K562 (cell line): ENCODE results near the gene ADK. TPM values are rescaled to one million over a fixed set of nuclear protein-coding genes. Genes with fewer than 3 reads are reported as not detected.
A peak's percentile ranks its signal among the peaks of the same experiment; 100 is the strongest.

Source experiments
- ARHGAP35 ChIP-seq: fragments of 450-650 bp; IDR thresholded peaks from 2 replicates; pipeline ENCODE4 v1.6.1; 2018; ENCODE audit not compliant: partially characterized antibody
- CEBPG ChIP-seq, 3 experiments: fragments of 200-800 bp in 1 of 3; sonication (Bioruptor generic) in 1 of 3; sonication (generic) in 1 of 3; formaldehyde crosslinking in 1 of 3; IDR thresholded peaks in 2 of 3; conservative IDR thresholded peaks in 1 of 3; 2 replicates each; pipeline versions ENCODE4 v1.6.1 to v1.8.0; 2016 to 2022; ENCODE audit warnings: missing compliant biosample characterization in 2 of 3, missing genetic modification characterization in 2 of 3, mild to moderate bottlenecking in 1 of 3, missing genetic modification reagents in 1 of 3
- DDX20 ChIP-seq: fragments of 450-650 bp; IDR thresholded peaks from 2 replicates; pipeline ENCODE4 v1.6.1; 2016; ENCODE audit warnings: missing genetic modification characterization, low read depth, mild to moderate bottlenecking, missing compliant biosample characterization, moderate library complexity
- FUS ChIP-seq: fragments of 200-400 bp; formaldehyde crosslinking; optimal IDR thresholded peaks from 2 replicates; pipeline ENCODE3; 2017; ENCODE audit warnings: low read depth, low read length
- HMGN3 ChIP-seq: IDR thresholded peaks from 2 replicates; pipeline ENCODE4 v1.6.1; 2011; ENCODE audit warnings: borderline replicate concordance, low read depth, mild to moderate bottlenecking, mixed read lengths, low read length; ENCODE audit not compliant: insufficient read length; ENCODE audit errors: extremely low read depth
- POLR2H ChIP-seq: IDR thresholded peaks from 2 replicates; pipeline ENCODE4 v1.6.1; 2016; ENCODE audit warnings: missing genetic modification characterization, low read depth, mild to moderate bottlenecking, control low read depth, missing compliant biosample characterization, moderate library complexity
- RNF219 ChIP-seq: fragments of 250-450 bp; sonication (Bioruptor Pico); IDR thresholded peaks from 2 replicates; pipeline ENCODE4 v1.5.0; 2022; ENCODE audit warnings: mild to moderate bottlenecking
- SMAD4 ChIP-seq: fragments of 250-450 bp; sonication (Bioruptor Pico); conservative IDR thresholded peaks from 2 replicates; pipeline ENCODE4 v1.8.0; 2021; ENCODE audit warnings: inconsistent platforms, mild to moderate bottlenecking, moderate library complexity
- TCF15 ChIP-seq: fragments of 250-450 bp; sonication (Bioruptor Pico); IDR thresholded peaks from 2 replicates; pipeline ENCODE4 v1.8.0; 2022; ENCODE audit warnings: moderate library complexity, mild to moderate bottlenecking, inconsistent platforms
- TRIM24 ChIP-seq, 2 experiments: fragments of 450-650 bp; IDR thresholded peaks; 2 replicates each; pipeline ENCODE4 v1.6.1; 2016
- ZC3H4 ChIP-seq: sonication (generic); formaldehyde crosslinking; IDR thresholded peaks from 2 replicates; pipeline ENCODE4 v1.9.0; 2021; ENCODE audit warnings: missing genetic modification reagents, borderline replicate concordance
- ZNF316 ChIP-seq: fragments of 450-650 bp; IDR thresholded peaks from 2 replicates; pipeline ENCODE4 v1.6.1; 2016
- ZNF561 ChIP-seq: fragments of 450-650 bp; formaldehyde crosslinking; conservative IDR thresholded peaks from 2 replicates; pipeline ENCODE4 v1.4.0; 2020; ENCODE audit warnings: mild to moderate bottlenecking, moderate library complexity
- polyA plus RNA-seq, 8 experiments: library from polyadenylated mRNA; depleted of rRNA in 4 of 8; stranded (reverse) in 5 of 8; unstranded in 3 of 8; fragments of >200 nt; fragmentation: Nextera tagmentation in 2 of 8; fragmentation: Illumina TruSeq in 1 of 8; extraction: Ambion mirVana in 2 of 8; extraction: Trizol in 1 of 8; gene quantifications; 2 replicates each; pipeline versions ENCODE4 v1.2.1 to v1.2.3, GENCODE V29; 2011 to 2014; ENCODE audit warnings: inconsistent platforms in 1 of 8, missing spikeins in 1 of 8
- total RNA-seq, 7 experiments: library from RNA; depleted of rRNA in 6 of 7; stranded (reverse); fragments of >200 nt in 6 of 7; fragmentation: Illumina TruSeq in 2 of 7; extraction: Trizol in 2 of 7; gene quantifications; 2 replicates each; pipeline versions ENCODE4 v1.2.1 to v1.2.3, GENCODE V29; 2011 to 2021; ENCODE audit warnings: low replicate concordance in 1 of 7
- TF ChIP-seq, protein P1 (sequence below): fragments of 250-450 bp; sonication (Bioruptor Pico); IDR thresholded peaks from 2 replicates; pipeline ENCODE4 v1.4.0; 2020
- TF ChIP-seq, protein P2 (sequence below), 2 experiments: IDR thresholded peaks; 2 replicates each; pipeline ENCODE4 v1.6.1; 2012; ENCODE audit warnings: improper control_type of control experiment in 2 of 2, low read depth in 2 of 2, low read length in 2 of 2, borderline replicate concordance in 1 of 2

Gene ADK
- total and polyA plus RNA-seq, 9 of the 15 experiments (the other 6 are each of a cell fraction or from before 2014, with no cell fraction given): 54.2 to 97.8 (median 73.6) TPM

GRCh38 chr10:74150204-74150989 is 624 bp upstream of the ADK start, which contains the start of gene AP3M1 (continued):
- TF ChIP-seq, protein P1, sequence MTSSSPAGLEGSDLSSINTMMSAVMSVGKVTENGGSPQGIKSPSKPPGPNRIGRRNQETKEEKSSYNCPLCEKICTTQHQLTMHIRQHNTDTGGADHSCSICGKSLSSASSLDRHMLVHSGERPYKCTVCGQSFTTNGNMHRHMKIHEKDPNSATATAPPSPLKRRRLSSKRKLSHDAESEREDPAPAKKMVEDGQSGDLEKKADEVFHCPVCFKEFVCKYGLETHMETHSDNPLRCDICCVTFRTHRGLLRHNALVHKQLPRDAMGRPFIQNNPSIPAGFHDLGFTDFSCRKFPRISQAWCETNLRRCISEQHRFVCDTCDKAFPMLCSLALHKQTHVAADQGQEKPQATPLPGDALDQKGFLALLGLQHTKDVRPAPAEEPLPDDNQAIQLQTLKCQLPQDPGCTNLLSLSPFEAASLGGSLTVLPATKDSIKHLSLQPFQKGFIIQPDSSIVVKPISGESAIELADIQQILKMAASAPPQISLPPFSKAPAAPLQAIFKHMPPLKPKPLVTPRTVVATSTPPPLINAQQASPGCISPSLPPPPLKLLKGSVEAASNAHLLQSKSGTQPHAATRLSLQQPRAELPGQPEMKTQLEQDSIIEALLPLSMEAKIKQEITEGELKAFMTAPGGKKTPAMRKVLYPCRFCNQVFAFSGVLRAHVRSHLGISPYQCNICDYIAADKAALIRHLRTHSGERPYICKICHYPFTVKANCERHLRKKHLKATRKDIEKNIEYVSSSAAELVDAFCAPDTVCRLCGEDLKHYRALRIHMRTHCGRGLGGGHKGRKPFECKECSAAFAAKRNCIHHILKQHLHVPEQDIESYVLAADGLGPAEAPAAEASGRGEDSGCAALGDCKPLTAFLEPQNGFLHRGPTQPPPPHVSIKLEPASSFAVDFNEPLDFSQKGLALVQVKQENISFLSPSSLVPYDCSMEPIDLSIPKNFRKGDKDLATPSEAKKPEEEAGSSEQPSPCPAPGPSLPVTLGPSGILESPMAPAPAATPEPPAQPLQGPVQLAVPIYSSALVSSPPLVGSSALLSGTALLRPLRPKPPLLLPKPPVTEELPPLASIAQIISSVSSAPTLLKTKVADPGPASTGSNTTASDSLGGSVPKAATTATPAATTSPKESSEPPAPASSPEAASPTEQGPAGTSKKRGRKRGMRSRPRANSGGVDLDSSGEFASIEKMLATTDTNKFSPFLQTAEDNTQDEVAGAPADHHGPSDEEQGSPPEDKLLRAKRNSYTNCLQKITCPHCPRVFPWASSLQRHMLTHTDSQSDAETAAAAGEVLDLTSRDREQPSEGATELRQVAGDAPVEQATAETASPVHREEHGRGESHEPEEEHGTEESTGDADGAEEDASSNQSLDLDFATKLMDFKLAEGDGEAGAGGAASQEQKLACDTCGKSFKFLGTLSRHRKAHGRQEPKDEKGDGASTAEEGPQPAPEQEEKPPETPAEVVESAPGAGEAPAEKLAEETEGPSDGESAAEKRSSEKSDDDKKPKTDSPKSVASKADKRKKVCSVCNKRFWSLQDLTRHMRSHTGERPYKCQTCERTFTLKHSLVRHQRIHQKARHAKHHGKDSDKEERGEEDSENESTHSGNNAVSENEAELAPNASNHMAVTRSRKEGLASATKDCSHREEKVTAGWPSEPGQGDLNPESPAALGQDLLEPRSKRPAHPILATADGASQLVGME: 0 out of 2 replicates have a peak, but pooled peaks have one; percentile 14
- no peak for TF ChIP-seq TCF15
- no peak for TF ChIP-seq RNF219 (CRISPR knock-in tag)
- TF ChIP-seq, protein P2, sequence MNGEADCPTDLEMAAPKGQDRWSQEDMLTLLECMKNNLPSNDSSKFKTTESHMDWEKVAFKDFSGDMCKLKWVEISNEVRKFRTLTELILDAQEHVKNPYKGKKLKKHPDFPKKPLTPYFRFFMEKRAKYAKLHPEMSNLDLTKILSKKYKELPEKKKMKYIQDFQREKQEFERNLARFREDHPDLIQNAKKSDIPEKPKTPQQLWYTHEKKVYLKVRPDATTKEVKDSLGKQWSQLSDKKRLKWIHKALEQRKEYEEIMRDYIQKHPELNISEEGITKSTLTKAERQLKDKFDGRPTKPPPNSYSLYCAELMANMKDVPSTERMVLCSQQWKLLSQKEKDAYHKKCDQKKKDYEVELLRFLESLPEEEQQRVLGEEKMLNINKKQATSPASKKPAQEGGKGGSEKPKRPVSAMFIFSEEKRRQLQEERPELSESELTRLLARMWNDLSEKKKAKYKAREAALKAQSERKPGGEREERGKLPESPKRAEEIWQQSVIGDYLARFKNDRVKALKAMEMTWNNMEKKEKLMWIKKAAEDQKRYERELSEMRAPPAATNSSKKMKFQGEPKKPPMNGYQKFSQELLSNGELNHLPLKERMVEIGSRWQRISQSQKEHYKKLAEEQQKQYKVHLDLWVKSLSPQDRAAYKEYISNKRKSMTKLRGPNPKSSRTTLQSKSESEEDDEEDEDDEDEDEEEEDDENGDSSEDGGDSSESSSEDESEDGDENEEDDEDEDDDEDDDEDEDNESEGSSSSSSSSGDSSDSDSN (IDR thresholded peaks at IDR 0.05; ENCODE audit: borderline replicate concordance in 1 of 2, low read depth in 2 of 2, low read length in 2 of 2): peak in 1 of 2 experiments; percentile 71; a peak in 2 of 4 replicates
- no peak for TF ChIP-seq CEBPG (CRISPR knock-in tag; IDR thresholded peaks at IDR 0.05)
- TF ChIP-seq CEBPG (tag; conservative IDR thresholded peaks at IDR 0.05 in 1 of 2, IDR thresholded peaks at IDR 0.05 in 1 of 2): no peak
- TF ChIP-seq SMAD4: peak; percentile 29; the same call in 1 of the 2 replicates
- no peak for TF ChIP-seq TRIM24 (IDR thresholded peaks at IDR 0.05)
- no peak for TF ChIP-seq DDX20 (tag)
- no peak for TF ChIP-seq FUS
- peak; percentile 42 for TF ChIP-seq ARHGAP35
- TF ChIP-seq HMGN3: no peak
- peak; percentile 64; the same call in 1 of the 2 replicates for TF ChIP-seq POLR2H
- TF ChIP-seq ZNF561: no peak
- TF ChIP-seq ZNF316: no peak
- TF ChIP-seq ZC3H4 (CRISPR knock-in tag): no peak
